ENCODE measurements around the gene RHEB.
"Not testable (repeated sequence)": the region's sequence is repeated elsewhere in the genome, so short reads cannot be mapped to it uniquely, and the experiment has no call there.

Gene RHEB

DNA sequence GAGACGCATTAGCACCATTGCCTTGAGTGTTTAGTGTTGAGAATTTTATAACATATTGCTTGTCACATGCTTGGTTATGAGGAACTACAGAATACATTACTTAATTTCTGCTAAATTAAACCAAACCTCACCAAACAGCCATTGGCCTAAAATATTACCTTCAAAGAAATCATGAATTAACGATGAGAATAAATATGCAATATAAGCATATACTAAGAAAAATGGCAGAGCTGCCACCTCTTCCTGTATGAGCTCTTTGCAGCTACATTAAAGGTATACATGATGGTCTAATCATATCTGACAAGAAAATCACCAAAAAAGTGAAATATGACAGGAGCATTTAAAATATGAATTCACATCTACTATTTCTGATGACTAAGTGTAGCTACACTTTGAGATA is 5.2 kb upstream of the RHEB start:
- Histone ChIP-seq H3K4me3 (ENCODE audit: low read depth, low read length) (no peak overlapping the region), H3K36me3 (replicated peaks) (no peaks in the 10 kb centered on the region), H3K27me3 (replicated peaks) (no peaks in the 10 kb centered on the region), H3K27ac (no peak overlapping the region)
- in situ Hi-C loops (cut with HindIII; ENCODE audit: low pct_ligation_motif_present, low sequenced_read_pairs) = no loop called here
- TF ChIP-seq, protein P1, sequence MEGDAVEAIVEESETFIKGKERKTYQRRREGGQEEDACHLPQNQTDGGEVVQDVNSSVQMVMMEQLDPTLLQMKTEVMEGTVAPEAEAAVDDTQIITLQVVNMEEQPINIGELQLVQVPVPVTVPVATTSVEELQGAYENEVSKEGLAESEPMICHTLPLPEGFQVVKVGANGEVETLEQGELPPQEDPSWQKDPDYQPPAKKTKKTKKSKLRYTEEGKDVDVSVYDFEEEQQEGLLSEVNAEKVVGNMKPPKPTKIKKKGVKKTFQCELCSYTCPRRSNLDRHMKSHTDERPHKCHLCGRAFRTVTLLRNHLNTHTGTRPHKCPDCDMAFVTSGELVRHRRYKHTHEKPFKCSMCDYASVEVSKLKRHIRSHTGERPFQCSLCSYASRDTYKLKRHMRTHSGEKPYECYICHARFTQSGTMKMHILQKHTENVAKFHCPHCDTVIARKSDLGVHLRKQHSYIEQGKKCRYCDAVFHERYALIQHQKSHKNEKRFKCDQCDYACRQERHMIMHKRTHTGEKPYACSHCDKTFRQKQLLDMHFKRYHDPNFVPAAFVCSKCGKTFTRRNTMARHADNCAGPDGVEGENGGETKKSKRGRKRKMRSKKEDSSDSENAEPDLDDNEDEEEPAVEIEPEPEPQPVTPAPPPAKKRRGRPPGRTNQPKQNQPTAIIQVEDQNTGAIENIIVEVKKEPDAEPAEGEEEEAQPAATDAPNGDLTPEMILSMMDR (IDR thresholded peaks at IDR 0.05; ENCODE audit: low read depth, low read length, missing control alignments) = no peak
- no peak for DNase-seq

DNA sequence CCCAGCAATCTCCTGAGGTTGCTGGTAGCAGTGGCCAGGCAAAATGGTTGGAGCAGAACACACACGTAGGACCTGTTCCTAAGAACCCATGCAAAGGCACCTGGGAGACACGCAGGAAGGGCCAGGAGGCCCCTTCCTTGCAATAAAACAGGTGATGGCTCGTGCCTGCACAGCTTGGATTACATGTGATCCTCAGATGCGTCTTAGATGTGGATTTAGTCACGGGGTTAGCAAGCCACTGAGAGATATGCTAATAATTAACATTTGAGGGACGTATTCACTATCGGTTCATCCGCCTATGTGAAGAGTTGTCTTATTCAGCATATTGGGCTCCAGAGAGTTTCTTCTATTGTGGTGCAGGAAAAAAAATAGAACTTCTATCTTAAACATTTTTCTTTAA is 4.6 kb upstream of the RHEB start:
- H3K4me3 ChIP-seq (ENCODE audit: low read depth, low read length) = no peak overlapping the region
- in situ Hi-C loops (cut with HindIII; ENCODE audit: low pct_ligation_motif_present, low sequenced_read_pairs) = no loop called here
- TF ChIP-seq, protein P1 (IDR thresholded peaks at IDR 0.05; ENCODE audit: low read depth, low read length, missing control alignments) = no peak
- no peaks in the 10 kb centered on the region for H3K27me3 ChIP-seq (replicated peaks)
- no peak overlapping the region for H3K27ac ChIP-seq
- peaks cover under 1% of the 10 kb centered on the region for H3K36me3 ChIP-seq (replicated peaks)
- no peak for DNase-seq

DNA sequence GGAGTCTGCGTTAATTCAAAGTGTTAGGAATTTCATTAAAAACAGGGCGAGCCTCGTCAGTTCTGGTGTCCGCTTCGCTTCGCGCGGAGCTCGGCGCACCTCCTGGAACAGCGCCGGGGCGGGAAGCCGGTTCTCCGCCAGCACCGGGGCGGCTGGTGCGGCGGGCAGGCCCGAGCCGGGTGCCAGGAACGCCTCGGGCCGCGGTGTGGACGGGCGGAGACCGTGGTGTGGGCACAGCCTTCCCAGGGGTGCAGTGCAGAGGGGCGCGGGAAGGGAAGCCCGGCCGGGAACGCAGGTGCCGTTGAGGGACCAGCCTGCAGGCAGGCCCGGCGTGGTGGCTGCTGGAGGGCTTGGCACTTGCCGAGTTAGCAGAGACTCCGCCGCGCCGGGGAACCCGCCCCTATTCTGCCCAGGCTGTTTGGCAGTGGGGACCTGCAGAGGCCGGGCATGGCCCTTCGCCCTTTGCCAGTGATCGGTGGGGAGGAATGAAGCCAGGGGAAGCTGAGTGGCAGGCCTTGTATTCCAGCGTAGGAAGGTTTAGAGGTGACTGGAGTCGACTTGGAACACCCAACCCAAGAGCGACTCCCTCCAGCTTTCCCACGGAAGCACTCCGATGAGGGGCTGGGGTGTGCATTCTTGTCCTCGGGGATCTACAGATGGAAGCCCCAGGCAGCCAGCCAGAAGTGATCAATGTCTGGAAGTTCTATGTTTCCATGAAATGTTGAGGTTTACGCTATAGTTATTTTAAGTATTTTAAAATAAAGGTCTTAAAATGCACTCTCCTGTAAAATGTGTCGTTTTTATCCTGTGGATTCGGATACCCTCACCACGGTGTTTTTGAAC is 945 bp upstream of the RHEB start:
- in situ Hi-C loops (cut with HindIII; ENCODE audit: low pct_ligation_motif_present, low sequenced_read_pairs) = no loop called here
- TF ChIP-seq, protein P1 (IDR thresholded peaks at IDR 0.05; ENCODE audit: low read depth, low read length, missing control alignments) = no peak
- Histone ChIP-seq H3K4me3 (ENCODE audit: low read depth, low read length) (peak overlapping the region; percentile 57), H3K36me3 (replicated peaks) (peaks cover 2% of the 10 kb centered on the region), H3K27ac (peak overlapping the region; percentile 96), H3K27me3 (replicated peaks) (no peaks in the 10 kb centered on the region)
- DNase-seq = no peak

DNA sequence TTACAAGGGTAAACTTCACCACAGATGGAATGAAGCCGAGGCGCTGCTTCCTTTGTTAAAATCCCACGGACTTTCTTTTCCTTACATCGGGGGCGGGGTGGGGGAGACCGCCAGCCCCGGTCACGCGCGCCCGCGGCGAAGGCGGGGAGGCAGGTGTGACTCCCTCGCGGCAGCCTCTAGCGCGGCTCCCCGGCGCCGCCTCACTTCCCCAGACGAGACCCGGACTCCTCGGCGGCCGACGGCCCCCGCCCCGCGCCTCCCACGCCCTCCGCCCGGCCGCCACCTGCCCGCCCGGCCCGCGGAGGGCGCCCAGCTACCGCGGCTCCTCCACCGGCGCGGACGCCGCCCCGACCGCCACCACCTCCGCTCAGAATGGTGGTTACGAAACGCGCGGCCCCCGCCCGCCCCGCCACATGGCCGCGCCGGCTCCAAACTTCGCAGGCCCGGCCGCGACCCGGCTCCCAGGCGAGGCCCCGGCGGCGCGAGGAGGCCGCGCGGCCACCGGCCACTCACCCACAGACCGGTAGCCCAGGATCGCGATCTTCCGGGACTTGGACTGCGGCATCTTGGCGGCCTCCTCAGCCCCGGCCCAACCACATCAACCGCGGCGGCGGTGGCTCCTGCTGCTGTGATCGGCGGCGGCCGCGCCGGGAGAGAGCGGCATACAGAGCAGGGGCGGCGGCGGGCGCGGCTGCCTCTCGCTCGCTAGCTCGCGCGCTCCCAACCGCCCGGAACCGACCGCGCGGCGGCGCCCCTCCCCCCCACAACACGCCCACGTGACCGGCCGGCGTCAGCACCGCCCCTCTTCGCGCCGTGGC is 539 bp downstream of the RHEB start:
- in situ Hi-C loops (cut with HindIII; ENCODE audit: low pct_ligation_motif_present, low sequenced_read_pairs); H3K36me3 ChIP-seq (replicated peaks); H3K27me3 ChIP-seq (replicated peaks): not testable (repeated sequence)
- Histone ChIP-seq H3K4me3 (ENCODE audit: low read depth, low read length) (peak overlapping the region; percentile 80), H3K27ac (peak overlapping the region; percentile 96)
- DNase-seq = peak; percentile 29

DNA sequence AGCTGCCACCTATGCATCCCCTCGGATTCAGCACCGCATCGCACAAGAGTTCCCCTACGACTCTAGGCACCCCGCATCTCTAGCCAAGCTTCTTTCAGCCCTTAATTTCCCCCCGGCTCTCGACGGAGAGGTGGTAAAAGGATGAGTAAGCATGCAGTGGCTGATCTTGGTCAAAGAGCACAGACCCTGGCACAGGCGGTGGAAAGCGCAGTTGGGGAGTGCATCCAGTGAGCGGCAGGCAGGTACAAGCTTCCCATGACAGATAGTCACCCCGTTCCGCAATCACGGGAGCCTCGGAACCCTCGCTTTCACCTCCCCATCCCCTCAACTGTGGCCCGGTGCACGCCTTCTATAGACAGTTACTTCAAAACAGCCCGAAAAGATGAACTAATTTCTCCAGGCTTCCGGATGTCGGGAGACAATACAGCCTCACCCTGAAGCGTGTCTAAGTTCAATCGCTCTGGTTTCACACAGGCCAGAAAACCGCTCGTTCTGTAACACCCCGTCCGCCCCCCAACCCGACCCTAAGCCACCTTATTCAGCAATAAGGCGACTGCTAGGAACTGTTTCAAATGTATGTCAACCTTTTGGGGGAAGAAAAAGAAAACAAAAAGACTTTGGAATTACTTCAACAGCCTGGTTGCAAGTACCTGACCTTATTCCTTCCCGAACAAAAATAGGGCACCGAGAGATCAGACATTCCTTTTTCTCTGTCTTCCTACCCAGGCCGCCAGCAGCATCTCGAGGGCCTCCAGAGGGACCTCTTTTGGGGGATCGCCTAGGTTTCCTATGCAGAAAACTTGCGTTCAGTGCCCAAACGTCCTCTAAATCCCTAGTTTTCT is 1.4 kb downstream of the RHEB start:
- in situ Hi-C loops (cut with HindIII; ENCODE audit: low pct_ligation_motif_present, low sequenced_read_pairs) = no loop called here
- peak; percentile 29 for DNase-seq
- Histone ChIP-seq H3K27ac (peak overlapping the region; percentile 96), H3K36me3 (replicated peaks) (peaks cover 2% of the 10 kb centered on the region), H3K4me3 (ENCODE audit: low read depth, low read length) (peak overlapping the region; percentile 80), H3K27me3 (replicated peaks) (no peaks in the 10 kb centered on the region)
- TF ChIP-seq, protein P1 (IDR thresholded peaks at IDR 0.05; ENCODE audit: low read depth, low read length, missing control alignments) = no peak
